SW480 (cell line): Measurements from ENCODE around the gene CYP2F1.
"Not testable (repeated sequence)": the region's sequence is repeated elsewhere in the genome, so short reads cannot be mapped to it uniquely, and the experiment has no call there.

Experiments
- DNase-seq: peaks from one replicate; pipeline ENCODE4 v3.0.0-alpha.2; 2016; ENCODE audit warnings: low spot score

The CYP2F1 gene, protein sequence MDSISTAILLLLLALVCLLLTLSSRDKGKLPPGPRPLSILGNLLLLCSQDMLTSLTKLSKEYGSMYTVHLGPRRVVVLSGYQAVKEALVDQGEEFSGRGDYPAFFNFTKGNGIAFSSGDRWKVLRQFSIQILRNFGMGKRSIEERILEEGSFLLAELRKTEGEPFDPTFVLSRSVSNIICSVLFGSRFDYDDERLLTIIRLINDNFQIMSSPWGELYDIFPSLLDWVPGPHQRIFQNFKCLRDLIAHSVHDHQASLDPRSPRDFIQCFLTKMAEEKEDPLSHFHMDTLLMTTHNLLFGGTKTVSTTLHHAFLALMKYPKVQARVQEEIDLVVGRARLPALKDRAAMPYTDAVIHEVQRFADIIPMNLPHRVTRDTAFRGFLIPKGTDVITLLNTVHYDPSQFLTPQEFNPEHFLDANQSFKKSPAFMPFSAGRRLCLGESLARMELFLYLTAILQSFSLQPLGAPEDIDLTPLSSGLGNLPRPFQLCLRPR

DNA sequence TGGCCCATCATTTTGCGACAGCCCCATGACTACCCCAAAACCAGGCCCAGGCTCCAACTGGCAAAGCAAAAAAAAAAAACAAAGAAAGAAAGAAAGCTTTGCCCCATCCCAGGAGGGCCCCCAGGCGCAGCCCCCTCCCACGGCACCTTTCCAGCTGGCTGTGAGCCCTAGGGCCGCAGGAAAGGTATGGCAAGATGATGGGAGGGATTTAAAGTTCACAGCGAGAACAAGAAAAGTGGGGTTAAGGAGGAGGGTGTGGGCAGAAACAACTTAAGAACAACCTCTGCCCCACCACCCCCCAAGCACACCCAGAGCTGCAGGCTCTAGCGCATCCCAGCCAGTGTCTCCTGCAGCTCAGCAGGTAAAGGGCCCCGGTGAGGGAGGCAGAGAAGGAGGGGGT is at the start of gene CYP2F1:
Gene CYP2F1 (plus strand): TSS at position 301 of the 400 bp plus-strand sequence. CDS start 1,757 bp downstream, outside the sequence.
- DNase-seq: no peak

- DNase-seq: peak; percentile 49
Measured at GRCh38 chr19:41064974-41065569, 49.2 kb upstream of the CYP2F1 start.

- DNase-seq: no peak
Measured at GRCh38 chr19:41076286-41076685, 37.9 kb upstream of the CYP2F1 start.

GRCh38 chr19:41083516-41083915 is 30.7 kb upstream of the CYP2F1 start:
- DNase-seq: peak; percentile 41

GRCh38 chr19:41085748-41086415 is 28.4 kb upstream of the CYP2F1 start:
- DNase-seq: no peak

DNA sequence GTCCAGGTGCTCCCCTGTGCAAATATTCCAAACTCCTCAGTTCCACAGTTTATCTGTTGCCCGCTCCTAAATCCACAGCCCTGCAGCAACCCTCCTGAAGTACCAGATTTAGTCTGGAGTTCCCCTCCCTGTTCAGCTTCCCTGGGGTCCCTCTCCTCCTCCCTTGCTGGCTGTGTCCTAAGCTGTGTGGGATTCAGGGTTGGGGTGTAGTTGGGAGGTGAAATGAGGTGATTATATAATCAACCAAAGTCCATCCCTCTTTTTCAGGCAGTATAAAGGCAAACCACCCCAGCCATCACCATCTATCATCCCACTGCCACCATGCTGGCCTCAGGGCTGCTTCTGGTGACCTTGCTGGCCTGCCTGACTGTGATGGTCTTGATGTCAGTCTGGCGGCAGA is 26.1 kb upstream of the CYP2F1 start, which contains the start of gene CYP2A13:
Gene CYP2A13 (plus strand): TSS at position 301 of the 400 bp plus-strand sequence. CDS start 21 bp downstream, at position 322.
- no peak for DNase-seq

- no peak for DNase-seq
Measured at GRCh38 chr19:41089959-41090358, 24.3 kb upstream of the CYP2F1 start.

- no peak for DNase-seq
Measured at GRCh38 chr19:41095703-41096102, 18.5 kb upstream of the CYP2F1 start.

DNA sequence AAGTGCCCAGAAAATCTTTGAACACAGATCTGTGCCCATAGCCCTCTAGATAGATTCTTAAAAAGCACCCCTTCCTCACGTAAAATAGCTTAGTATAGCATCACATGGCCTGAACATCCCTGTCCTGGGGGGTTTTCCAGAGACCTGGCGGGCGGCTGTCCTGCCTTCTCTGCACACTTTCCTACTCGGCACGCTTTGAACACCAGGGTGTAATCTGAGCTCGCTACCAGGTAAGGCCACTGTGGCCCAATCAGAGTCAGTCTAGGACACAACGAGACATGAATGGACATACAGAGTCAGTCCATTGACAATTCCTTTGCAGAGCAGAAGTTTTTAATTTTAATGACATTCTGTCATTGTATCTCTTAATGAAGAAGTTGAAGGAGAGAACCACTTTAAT is 17.9 kb upstream of the CYP2F1 start:
- no peak for DNase-seq

GRCh38 chr19:41097302-41097701 is 16.9 kb upstream of the CYP2F1 start:
- DNase-seq: no peak

- no peak for DNase-seq
Measured at GRCh38 chr19:41098762-41099161, 15.5 kb upstream of the CYP2F1 start.

GRCh38 chr19:41102210-41102609 is 12.0 kb upstream of the CYP2F1 start:
- not testable (repeated sequence) for DNase-seq

DNA sequence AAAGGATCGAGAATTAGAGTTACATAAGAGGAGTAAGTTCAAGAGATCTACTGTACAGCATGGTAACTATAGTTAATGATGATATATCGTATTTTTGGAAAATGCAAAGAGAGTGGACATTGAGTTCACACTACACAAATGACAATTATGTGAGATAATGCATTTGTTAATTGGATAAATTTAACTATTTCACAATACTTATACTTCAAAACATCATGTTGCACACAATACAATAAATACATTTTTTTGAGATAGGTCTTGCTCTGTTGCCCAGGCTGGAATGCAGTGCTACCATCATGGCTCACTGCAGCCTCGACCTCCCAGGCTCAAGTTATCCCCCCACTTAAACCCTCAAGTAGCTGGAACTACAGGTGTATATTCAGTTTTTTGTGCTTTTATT is 8.1 kb upstream of the CYP2F1 start:
- DNase-seq: no peak

DNA sequence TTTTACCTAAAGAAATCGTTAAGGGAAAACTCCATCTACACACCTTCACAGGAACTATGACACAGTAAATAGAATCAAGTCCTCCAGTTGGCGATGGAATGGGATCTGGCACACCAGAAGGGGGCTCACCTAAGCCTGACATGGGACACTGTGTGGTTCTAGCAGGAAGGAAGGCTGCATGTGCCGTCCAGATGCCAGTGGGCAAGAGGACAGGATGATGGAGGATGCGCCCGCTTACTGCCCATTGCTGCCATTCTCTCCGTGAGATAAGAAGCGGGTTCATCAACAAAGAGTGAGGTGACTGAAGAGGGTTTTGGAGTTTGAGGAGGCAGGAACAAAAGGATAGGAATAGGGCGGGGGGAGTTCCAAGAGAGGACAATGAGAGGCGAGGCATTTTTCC is 2.9 kb upstream of the CYP2F1 start:
- no peak for DNase-seq

- no peak for DNase-seq
Measured at GRCh38 chr19:41111750-41112295, 2.4 kb upstream of the CYP2F1 start.

GRCh38 chr19:41112728-41113290 is 1.4 kb upstream of the CYP2F1 start:
- no peak for DNase-seq

- no peak for DNase-seq
Measured at GRCh38 chr19:41116261-41116660, 2.0 kb downstream of the CYP2F1 start.

DNA sequence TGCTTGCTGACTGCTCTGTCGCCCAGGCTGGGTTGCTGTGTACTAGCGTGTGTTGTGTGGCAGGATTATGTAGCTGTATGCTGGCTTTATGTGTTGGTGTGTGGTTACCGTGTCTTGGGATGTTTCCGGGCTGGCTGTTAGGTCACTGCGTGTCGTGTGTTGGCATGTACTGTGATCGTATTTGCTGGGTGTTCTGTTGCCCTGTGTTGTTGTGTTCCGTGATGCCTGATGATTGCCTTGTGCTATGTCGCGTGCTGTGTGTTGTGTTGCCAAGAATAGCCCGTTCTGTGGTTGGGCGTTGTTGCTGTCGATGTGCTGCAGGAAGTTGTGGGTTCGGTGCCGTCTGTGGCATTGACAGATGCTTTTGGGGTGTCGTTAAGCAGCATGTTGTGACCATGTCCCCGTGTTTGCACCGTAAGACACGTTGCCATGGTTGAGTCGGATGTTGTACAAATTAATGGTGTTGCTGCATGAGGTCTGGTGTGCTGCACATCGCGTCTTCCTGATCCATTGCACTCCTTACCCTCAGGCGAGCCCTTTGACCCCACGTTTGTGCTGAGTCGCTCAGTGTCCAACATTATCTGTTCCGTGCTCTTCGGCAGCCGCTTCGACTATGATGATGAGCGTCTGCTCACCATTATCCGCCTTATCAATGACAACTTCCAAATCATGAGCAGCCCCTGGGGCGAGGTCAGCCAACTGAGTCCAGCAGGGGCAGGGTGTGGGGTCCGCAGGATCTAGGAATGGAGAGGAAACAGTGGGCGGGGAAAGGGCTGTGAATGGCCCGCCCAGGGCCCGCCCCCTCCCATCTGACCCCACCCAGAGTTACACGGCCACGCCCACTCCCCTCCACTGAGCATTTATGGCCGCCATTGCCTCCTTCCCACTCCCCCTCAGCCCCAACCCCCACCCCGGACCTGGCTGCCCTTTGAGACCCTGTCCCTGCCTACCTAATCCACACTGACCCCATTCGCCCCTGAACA is 7.0 kb downstream of the CYP2F1 start:
- not testable (repeated sequence) for DNase-seq

- not testable (repeated sequence) for DNase-seq
Measured at GRCh38 chr19:41122846-41123245, 8.6 kb downstream of the CYP2F1 start.

- DNase-seq: no peak
Measured at GRCh38 chr19:41123716-41124294, 9.6 kb downstream of the CYP2F1 start.
